Right lobe of liver (tissue), 6 donors: ENCODE results near the gene RALGAPB. TPM values are rescaled to one million over a fixed set of nuclear protein-coding genes. Genes with fewer than 3 reads are reported as not detected.

ENCODE experiments used
- ATAC-seq, 4 donors: fragments of 200-7000 bp; cut with Tn5 transposase; one replicate each; pipeline ENCODE4 v1.9.1; 2020; ENCODE audit warnings: mild to moderate bottlenecking in 4 of 4, moderate library complexity in 4 of 4
- DNase-seq, 3 donors: peaks; one replicate each; pipeline ENCODE4 v3.0.0-alpha.2; 2020
- H3K27ac ChIP-seq, 3 donors: fragments of 200-600 bp; one replicate each; pipeline ENCODE4 v1.8.0; 2022
- H3K27me3 ChIP-seq, 2 donors: fragments of 200-600 bp; one replicate each; pipeline ENCODE4 v1.8.0; 2022
- H3K36me3 ChIP-seq, 4 donors: fragments of 200-600 bp; sonication (generic) in 1 of 4; one replicate each; pipeline versions ENCODE4 v1.5.1 to v1.8.0; 2017 to 2022; ENCODE audit warnings: control low read depth in 1 of 4
- H3K4me1 ChIP-seq, 4 donors: fragments of 200-600 bp; sonication (generic) in 1 of 4; one replicate each; pipeline versions ENCODE4 v1.5.1 to v1.8.0; 2017 to 2022; ENCODE audit warnings: control low read depth in 1 of 4
- H3K4me3 ChIP-seq, 3 donors: fragments of 200-600 bp; one replicate each; pipeline ENCODE4 v1.8.0; 2022
- H3K9me3 ChIP-seq, 4 donors: fragments of 200-600 bp; sonication (generic) in 1 of 4; one replicate each; pipeline versions ENCODE4 v1.5.1 to v1.8.0; 2017 to 2022; ENCODE audit warnings: control low read depth in 1 of 4
- POLR2A ChIP-seq: fragments of 450-650 bp; IDR thresholded peaks from one replicate; pipeline ENCODE4 v1.6.1; 2017; ENCODE audit warnings: antibody characterized with exemption, mild to moderate bottlenecking
- WGBS: methylation state at CpG from one replicate; pipeline ENCODE4 v1.1.6; 2018; ENCODE audit warnings: low coverage, low lambda C conversion rate; ENCODE audit not compliant: insufficient coverage; ENCODE audit errors: missing lambda C conversion rate; 5-methylcytosine and 5-hydroxymethylcytosine counted together
- intact Hi-C, 2 donors: fragments of 100-400 bp; cut with DNase I; formaldehyde crosslinking; loops; one replicate each; pipeline versions ENCODE4 v1.11.2 to v1.14.1; 2022
- total RNA-seq, 6 experiments: library from RNA; depleted of rRNA in 2 of 6; stranded (reverse); fragments of >200 nt in 2 of 6; fragmentation: NEBNext Ultra II Directional in 3 of 6; extraction: Animal tissue kit (Norgen Biotek cat#: 25700) in 3 of 6; gene quantifications; one replicate each; pipeline versions ENCODE4 v1.1.0 to v1.2.4, GENCODE V29; 2016 to 2023
- TF ChIP-seq, protein P1 (sequence below), 4 donors: fragments of 200-600 bp in 3 of 4; fragments of 450-650 bp in 1 of 4; IDR thresholded peaks; one replicate each; pipeline versions ENCODE4 v1.5.1 to v1.8.0; 2016 to 2022; ENCODE audit warnings: antibody characterized with exemption in 4 of 4, mild to moderate bottlenecking in 2 of 4
- donor health status: DM: no; HTN: yes; CAD: no.
- donor health status: DM: no; HTN: no; CAD: no.
- donor health status: DM: no; HTN: no; CAD: no.
- donor health status: DM: no; HTN: yes; CAD: no.
- donor health status: DM: no; HTN: yes; CAD: no.

RALGAPB gene
- total RNA-seq, 6 experiments from 2014 or later: 9.7 to 16.0 (median 12.9) TPM

DNA sequence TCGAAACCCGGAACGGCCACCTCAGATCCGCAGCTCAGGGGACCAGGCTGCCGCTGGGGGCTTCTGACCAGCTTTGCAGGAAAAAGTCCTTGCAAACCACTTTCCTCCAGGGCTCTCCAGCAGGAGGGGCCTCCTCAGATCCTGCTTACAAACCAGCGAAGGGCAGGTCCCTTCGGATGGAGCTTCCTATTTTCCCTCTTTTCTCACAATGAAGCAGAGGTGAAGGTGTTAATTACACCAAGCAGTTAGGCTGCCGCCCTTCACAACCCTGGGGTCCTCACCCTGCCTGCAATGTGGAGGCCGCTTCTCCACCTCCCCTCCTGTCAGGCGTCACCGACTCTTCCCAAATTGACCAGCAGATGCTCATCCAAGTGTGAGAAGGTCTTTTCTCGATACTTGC is 134.7 kb downstream of the RALGAPB start:
- ATAC-seq (no peak), DNase-seq (no peak)
- intact Hi-C loops: no loop called here
- 47% methylated on average over 12 of the region's 12 CpGs for WGBS
- Histone ChIP-seq H3K4me1 (no peaks in the 10 kb centered on the region), H3K4me3 (no peak overlapping the region), H3K27me3 (no peaks in the 10 kb centered on the region), H3K9me3 (no peaks in the 10 kb centered on the region), H3K27ac (no peak overlapping the region), H3K36me3 (no peaks in the 10 kb centered on the region)
- TF ChIP-seq, protein P1, sequence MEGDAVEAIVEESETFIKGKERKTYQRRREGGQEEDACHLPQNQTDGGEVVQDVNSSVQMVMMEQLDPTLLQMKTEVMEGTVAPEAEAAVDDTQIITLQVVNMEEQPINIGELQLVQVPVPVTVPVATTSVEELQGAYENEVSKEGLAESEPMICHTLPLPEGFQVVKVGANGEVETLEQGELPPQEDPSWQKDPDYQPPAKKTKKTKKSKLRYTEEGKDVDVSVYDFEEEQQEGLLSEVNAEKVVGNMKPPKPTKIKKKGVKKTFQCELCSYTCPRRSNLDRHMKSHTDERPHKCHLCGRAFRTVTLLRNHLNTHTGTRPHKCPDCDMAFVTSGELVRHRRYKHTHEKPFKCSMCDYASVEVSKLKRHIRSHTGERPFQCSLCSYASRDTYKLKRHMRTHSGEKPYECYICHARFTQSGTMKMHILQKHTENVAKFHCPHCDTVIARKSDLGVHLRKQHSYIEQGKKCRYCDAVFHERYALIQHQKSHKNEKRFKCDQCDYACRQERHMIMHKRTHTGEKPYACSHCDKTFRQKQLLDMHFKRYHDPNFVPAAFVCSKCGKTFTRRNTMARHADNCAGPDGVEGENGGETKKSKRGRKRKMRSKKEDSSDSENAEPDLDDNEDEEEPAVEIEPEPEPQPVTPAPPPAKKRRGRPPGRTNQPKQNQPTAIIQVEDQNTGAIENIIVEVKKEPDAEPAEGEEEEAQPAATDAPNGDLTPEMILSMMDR (IDR thresholded peaks at IDR 0.05): no peak
- TF ChIP-seq POLR2A: no peak

GRCh38 chr20:38608188-38608587 is 135.5 kb downstream of the RALGAPB start:
- intact Hi-C loops: no loop called here
- TF ChIP-seq POLR2A: no peak
- TF ChIP-seq, protein P1 (IDR thresholded peaks at IDR 0.05): no peak
- DNase-seq: no peak
- H3K4me3 ChIP-seq: no peak overlapping the region
- no peaks in the 10 kb centered on the region for H3K36me3 ChIP-seq
- no peaks in the 10 kb centered on the region for H3K27me3 ChIP-seq
- H3K27ac ChIP-seq: no peak overlapping the region
- WGBS: 65% methylated on average over 4 of the region's 4 CpGs
- no peaks in the 10 kb centered on the region for H3K9me3 ChIP-seq
- H3K4me1 ChIP-seq: no peaks in the 10 kb centered on the region
- no peak for ATAC-seq

- no peak overlapping the region for H3K27ac ChIP-seq
- ATAC-seq (no peak), DNase-seq (no peak)
- H3K4me3 ChIP-seq: no peak overlapping the region
- no peak for TF ChIP-seq POLR2A
- TF ChIP-seq, protein P1 (IDR thresholded peaks at IDR 0.05): no peak
- H3K27me3 ChIP-seq: no peaks in the 10 kb centered on the region
- H3K4me1 ChIP-seq: no peaks in the 10 kb centered on the region
- H3K36me3 ChIP-seq: no peaks in the 10 kb centered on the region
- intact Hi-C loops: no loop called here
- no peaks in the 10 kb centered on the region for H3K9me3 ChIP-seq
- WGBS: 70% methylated on average over 3 of the region's 4 CpGs
Measured at GRCh38 chr20:38609815-38610214, 137.2 kb downstream of the RALGAPB start.

DNA sequence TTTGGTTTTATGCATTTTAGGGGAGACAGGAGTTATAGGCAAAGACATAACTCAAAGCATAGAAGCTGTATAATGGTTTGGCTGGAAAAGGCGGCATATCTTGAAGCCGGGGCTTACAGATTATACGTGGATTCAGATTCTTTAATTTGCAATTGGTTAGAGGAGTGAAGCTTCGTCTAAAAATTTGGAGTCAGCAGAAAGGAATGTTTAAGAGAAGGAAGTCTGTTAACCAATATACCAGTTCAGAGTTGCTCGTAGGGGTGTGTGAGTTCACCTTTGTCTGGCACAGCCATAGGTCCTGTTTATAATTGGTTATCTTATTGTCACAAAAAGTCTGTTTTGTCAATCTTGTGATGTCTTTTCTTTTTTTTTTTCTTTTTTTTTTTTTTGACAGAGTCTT is 137.9 kb downstream of the RALGAPB start:
- Histone ChIP-seq H3K9me3 (no peaks in the 10 kb centered on the region), H3K27ac (no peak overlapping the region), H3K36me3 (no peaks in the 10 kb centered on the region), H3K27me3 (no peaks in the 10 kb centered on the region), H3K4me3 (no peak overlapping the region), H3K4me1 (no peaks in the 10 kb centered on the region)
- WGBS: 65% methylated on average over 5 of the region's 5 CpGs
- no peak for ATAC-seq
- intact Hi-C loops: no loop called here
- no peak for DNase-seq
- TF ChIP-seq, protein P1 (IDR thresholded peaks at IDR 0.05): no peak
- TF ChIP-seq POLR2A: no peak
